ENCODE results near the gene ZNF695. TPM values are rescaled to one million over a fixed set of nuclear protein-coding genes. Genes with fewer than 3 reads are reported as not detected.

The ZNF695 gene
- total RNA-seq, 2 donors from 2014 or later: 0.09 to 0.74 TPM

- H3K9me3 ChIP-seq: no peaks in the 10 kb centered on the region
- TF ChIP-seq POLR2A (IDR thresholded peaks at IDR 0.05): no peak
- TF ChIP-seq CTCF (IDR thresholded peaks at IDR 0.05): no peak
- TF ChIP-seq POLR2AphosphoS5 (IDR thresholded peaks at IDR 0.05): no peak
- no peak overlapping the region for H3K4me3 ChIP-seq
- intact Hi-C loops (cut with DNase I): loop anchor here (2.0 kb wide), 1 partner anchor 63 kb away; no protein-coding TSS in a partner anchor
- no peaks in the 10 kb centered on the region for H3K4me1 ChIP-seq (replicated peaks)
- DNase-seq (ENCODE audit: low spot score): no peak
- no peaks in the 10 kb centered on the region for H3K27me3 ChIP-seq (replicated peaks; ENCODE audit: insufficient read depth)
- H3K36me3 ChIP-seq: no peaks in the 10 kb centered on the region
- WGBS: 95% methylated on average over 7 of the region's 7 CpGs
- no peak overlapping the region for H3K27ac ChIP-seq
These were observed 35.9 kb downstream of the ZNF695 start for GRCh38 chr1:246971969-246972368.

GRCh38 chr1:246971090-246971721 is 36.7 kb downstream of the ZNF695 start:
- TF ChIP-seq POLR2AphosphoS5 (IDR thresholded peaks at IDR 0.05): no peak
- peak; percentile 41 to 67 (median 60) for TF ChIP-seq CTCF (IDR thresholded peaks at IDR 0.05)
- TF ChIP-seq POLR2A (IDR thresholded peaks at IDR 0.05): no peak
- no peaks in the 10 kb centered on the region for H3K4me1 ChIP-seq (replicated peaks)
- 74% methylated on average over 12 of the region's 12 CpGs for WGBS
- no peak overlapping the region for H3K4me3 ChIP-seq
- peak; percentile 25 for DNase-seq (ENCODE audit: low spot score)
- no peak overlapping the region for H3K27ac ChIP-seq
- H3K9me3 ChIP-seq: no peaks in the 10 kb centered on the region
- intact Hi-C loops (cut with DNase I): loop anchor here (2.0 kb wide), 1 partner anchor 62 kb away; no protein-coding TSS in a partner anchor
- H3K27me3 ChIP-seq (replicated peaks; ENCODE audit: insufficient read depth): no peaks in the 10 kb centered on the region
- H3K36me3 ChIP-seq: no peaks in the 10 kb centered on the region

- Histone ChIP-seq H3K27ac (no peak overlapping the region), H3K27me3 (replicated peaks; ENCODE audit: insufficient read depth) (no peaks in the 10 kb centered on the region), H3K36me3 (no peaks in the 10 kb centered on the region), H3K4me1 (replicated peaks) (no peaks in the 10 kb centered on the region), H3K4me3 (no peak overlapping the region), H3K9me3 (no peaks in the 10 kb centered on the region)
- intact Hi-C loops (cut with DNase I): loop anchor here (2.0 to 10.0 kb wide), 2 partner anchors 61 to 185 kb away; no protein-coding TSS in a partner anchor
- no peak for DNase-seq (ENCODE audit: low spot score)
- no peak for TF ChIP-seq POLR2AphosphoS5 (IDR thresholded peaks at IDR 0.05)
- no peak for TF ChIP-seq POLR2A (IDR thresholded peaks at IDR 0.05)
- TF ChIP-seq CTCF (IDR thresholded peaks at IDR 0.05): no peak
- 94% methylated on average over 3 of the region's 3 CpGs for WGBS
These were observed 38.2 kb downstream of the ZNF695 start for GRCh38 chr1:246969621-246970020.

GRCh38 chr1:246966502-246966901 is 41.4 kb downstream of the ZNF695 start:
- no peak overlapping the region for H3K27ac ChIP-seq
- H3K4me3 ChIP-seq: no peak overlapping the region
- TF ChIP-seq POLR2A (IDR thresholded peaks at IDR 0.05): no peak
- no peaks in the 10 kb centered on the region for H3K36me3 ChIP-seq
- no peaks in the 10 kb centered on the region for H3K9me3 ChIP-seq
- WGBS: 98% methylated on average over 2 of the region's 2 CpGs
- H3K27me3 ChIP-seq (replicated peaks; ENCODE audit: insufficient read depth): no peaks in the 10 kb centered on the region
- intact Hi-C loops (cut with DNase I): loop anchor here (10.0 kb wide), 1 partner anchor 182 kb away; no protein-coding TSS in a partner anchor
- no peaks in the 10 kb centered on the region for H3K4me1 ChIP-seq (replicated peaks)
- DNase-seq (ENCODE audit: low spot score): no peak

GRCh38 chr1:246959944-246960693 is 47.7 kb downstream of the ZNF695 start:
- no peak for TF ChIP-seq CTCF (IDR thresholded peaks at IDR 0.05)
- no peak for TF ChIP-seq POLR2AphosphoS5 (IDR thresholded peaks at IDR 0.05)
- no peak for TF ChIP-seq POLR2A (IDR thresholded peaks at IDR 0.05)
- H3K27ac ChIP-seq: no peak overlapping the region
- no peak for DNase-seq (ENCODE audit: low spot score)
- H3K4me3 ChIP-seq: no peak overlapping the region
- intact Hi-C loops (cut with DNase I): loop anchor here (10.0 kb wide), 1 partner anchor 175 kb away; no protein-coding TSS in a partner anchor
- H3K4me1 ChIP-seq (replicated peaks): no peaks in the 10 kb centered on the region
- WGBS: 38% methylated on average over 1 of the region's 1 CpG
- no peaks in the 10 kb centered on the region for H3K27me3 ChIP-seq (replicated peaks; ENCODE audit: insufficient read depth)
- H3K9me3 ChIP-seq: no peaks in the 10 kb centered on the region
- no peaks in the 10 kb centered on the region for H3K36me3 ChIP-seq

Measured in prostate gland (tissue), 2 donors.